ENCODE results near the gene RPUSD1. TPM values are rescaled to one million over a fixed set of nuclear protein-coding genes. Genes with fewer than 3 reads are reported as not detected.
A peak's percentile ranks its signal among the peaks of the same experiment; 100 is the strongest.

The RPUSD1 gene
- total RNA-seq, 1 donor from 2014 or later, result 27.4 TPM

DNA sequence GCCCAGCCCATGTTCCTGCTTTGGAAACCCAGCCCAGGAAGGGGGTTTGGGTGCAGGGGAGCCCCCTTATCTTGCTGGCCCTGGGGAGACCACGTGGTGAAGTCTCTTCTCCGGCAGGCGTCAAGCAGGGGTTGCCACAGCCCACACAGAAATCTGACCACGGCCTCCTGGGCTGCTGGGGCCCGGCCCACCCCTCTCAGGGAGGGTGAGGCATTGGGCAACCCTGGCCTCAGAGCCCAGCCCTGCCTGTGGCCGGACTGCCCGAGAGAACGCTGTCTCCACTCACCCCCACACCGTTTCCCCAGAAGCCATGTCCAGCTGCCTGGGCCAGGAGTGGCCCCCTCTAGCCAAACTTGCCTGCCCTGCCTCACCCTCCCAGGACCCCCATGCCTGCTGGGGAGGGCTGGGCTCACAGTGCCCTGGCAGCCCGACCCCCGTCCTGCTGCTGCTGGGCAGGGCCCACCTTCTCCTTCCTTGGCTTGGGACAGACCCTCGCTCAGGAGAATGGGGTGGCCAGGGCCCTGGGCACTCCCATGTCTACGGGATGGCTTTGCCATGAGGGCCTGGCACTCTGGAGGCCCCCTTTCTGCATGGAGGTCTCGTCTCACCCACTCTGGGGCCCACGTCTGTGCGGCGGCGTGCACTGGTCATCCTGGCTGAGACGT, 6.7 kb downstream of the RPUSD1 start:
- peaks cover 4% of the 10 kb centered on the region for H3K27me3 ChIP-seq (ENCODE audit: control insufficient read depth, insufficient read depth, low read length)
- no peak for FAIRE-seq

GRCh38 chr16:780296-780695, 7.9 kb downstream of the RPUSD1 start:
- peak; percentile 92 for FAIRE-seq

More for the DNA sequence above, 6.7 kb downstream of the RPUSD1 start:
- no peak overlapping the region for H3K4me3 ChIP-seq (ENCODE audit: low read depth, low read length)
- DNase-seq (ENCODE audit: low read depth), result no peak
- TF ChIP-seq, protein P1, sequence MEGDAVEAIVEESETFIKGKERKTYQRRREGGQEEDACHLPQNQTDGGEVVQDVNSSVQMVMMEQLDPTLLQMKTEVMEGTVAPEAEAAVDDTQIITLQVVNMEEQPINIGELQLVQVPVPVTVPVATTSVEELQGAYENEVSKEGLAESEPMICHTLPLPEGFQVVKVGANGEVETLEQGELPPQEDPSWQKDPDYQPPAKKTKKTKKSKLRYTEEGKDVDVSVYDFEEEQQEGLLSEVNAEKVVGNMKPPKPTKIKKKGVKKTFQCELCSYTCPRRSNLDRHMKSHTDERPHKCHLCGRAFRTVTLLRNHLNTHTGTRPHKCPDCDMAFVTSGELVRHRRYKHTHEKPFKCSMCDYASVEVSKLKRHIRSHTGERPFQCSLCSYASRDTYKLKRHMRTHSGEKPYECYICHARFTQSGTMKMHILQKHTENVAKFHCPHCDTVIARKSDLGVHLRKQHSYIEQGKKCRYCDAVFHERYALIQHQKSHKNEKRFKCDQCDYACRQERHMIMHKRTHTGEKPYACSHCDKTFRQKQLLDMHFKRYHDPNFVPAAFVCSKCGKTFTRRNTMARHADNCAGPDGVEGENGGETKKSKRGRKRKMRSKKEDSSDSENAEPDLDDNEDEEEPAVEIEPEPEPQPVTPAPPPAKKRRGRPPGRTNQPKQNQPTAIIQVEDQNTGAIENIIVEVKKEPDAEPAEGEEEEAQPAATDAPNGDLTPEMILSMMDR (IDR thresholded peaks at IDR 0.05; ENCODE audit: insufficient read depth, low read length, severe bottlenecking), result no peak
- peaks cover 3% of the 10 kb centered on the region for H3K36me3 ChIP-seq (ENCODE audit: control insufficient read depth, insufficient read depth, low read length)

GRCh38 chr16:779561-779960, 8.6 kb downstream of the RPUSD1 start:
- TF ChIP-seq, protein P1 (IDR thresholded peaks at IDR 0.05; ENCODE audit: insufficient read depth, low read length, severe bottlenecking), result no peak
- H3K36me3 ChIP-seq (ENCODE audit: control insufficient read depth, insufficient read depth, low read length), result no peaks in the 10 kb centered on the region
- peaks cover 4% of the 10 kb centered on the region for H3K27me3 ChIP-seq (ENCODE audit: control insufficient read depth, insufficient read depth, low read length)
- H3K4me3 ChIP-seq (ENCODE audit: low read depth, low read length), result no peak overlapping the region
- DNase-seq (ENCODE audit: low read depth) (no peak), FAIRE-seq (no peak)

More at GRCh38 chr16:780296-780695, 7.9 kb downstream of the RPUSD1 start:
- TF ChIP-seq, protein P1 (IDR thresholded peaks at IDR 0.05; ENCODE audit: insufficient read depth, low read length, severe bottlenecking), result no peak
- no peak for DNase-seq (ENCODE audit: low read depth)
- Histone ChIP-seq H3K27me3 (ENCODE audit: control insufficient read depth, insufficient read depth, low read length) (peaks cover 4% of the 10 kb centered on the region), H3K36me3 (ENCODE audit: control insufficient read depth, insufficient read depth, low read length) (no peaks in the 10 kb centered on the region), H3K4me3 (ENCODE audit: low read depth, low read length) (no peak overlapping the region)

- no peaks in the 10 kb centered on the region for H3K36me3 ChIP-seq (ENCODE audit: control insufficient read depth, insufficient read depth, low read length)
- FAIRE-seq, result no peak
- TF ChIP-seq, protein P1 (IDR thresholded peaks at IDR 0.05; ENCODE audit: insufficient read depth, low read length, severe bottlenecking), result no peak
- no peak for DNase-seq (ENCODE audit: low read depth)
- H3K27me3 ChIP-seq (ENCODE audit: control insufficient read depth, insufficient read depth, low read length), result peaks cover 4% of the 10 kb centered on the region
- H3K4me3 ChIP-seq (ENCODE audit: low read depth, low read length), result no peak overlapping the region
These were observed 9.2 kb downstream of the RPUSD1 start for GRCh38 chr16:778909-779527.

DNA sequence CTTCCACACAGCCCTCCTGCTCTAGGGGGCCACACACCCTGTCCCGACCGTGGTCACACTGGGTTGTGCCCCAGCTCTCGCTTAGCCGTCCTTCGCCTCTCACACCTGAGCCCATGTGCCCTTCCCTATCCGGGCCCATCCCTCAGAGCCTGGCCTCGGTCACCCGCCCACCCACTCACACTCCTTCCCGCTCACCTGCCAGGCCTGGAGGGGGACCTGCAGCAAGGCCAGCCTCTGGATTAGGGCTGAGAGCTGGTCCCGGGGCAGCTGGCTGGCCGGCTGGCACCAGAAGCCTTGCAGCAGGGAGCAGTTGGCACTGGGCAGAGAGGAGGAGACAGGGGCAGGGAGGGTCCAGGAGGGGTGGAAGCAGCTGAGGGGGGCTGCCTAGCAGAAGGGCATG, 9.7 kb downstream of the RPUSD1 start:
- FAIRE-seq, result no peak

More for the DNA sequence above, 9.7 kb downstream of the RPUSD1 start:
- Histone ChIP-seq H3K27me3 (ENCODE audit: control insufficient read depth, insufficient read depth, low read length) (peaks cover 4% of the 10 kb centered on the region), H3K4me3 (ENCODE audit: low read depth, low read length) (no peak overlapping the region), H3K36me3 (ENCODE audit: control insufficient read depth, insufficient read depth, low read length) (no peaks in the 10 kb centered on the region)
- no peak for DNase-seq (ENCODE audit: low read depth)
- TF ChIP-seq, protein P1 (IDR thresholded peaks at IDR 0.05; ENCODE audit: insufficient read depth, low read length, severe bottlenecking), result no peak

Measured in bronchial epithelial cell (primary cell).